Ovary (tissue), 9 donors: Measurements from ENCODE around the gene GAS2L2. TPM values are rescaled to one million over a fixed set of nuclear protein-coding genes. Genes with fewer than 3 reads are reported as not detected.

ENCODE experiments used
- DNase-seq, 5 donors: peaks; one replicate each; pipeline ENCODE4 v3.0.0-alpha.2; 2019 to 2020
- H3K27ac ChIP-seq, 2 donors: fragments of 200-600 bp; one replicate each; pipeline versions ENCODE4 v1.5.1 to v1.8.0; 2019 to 2022
- H3K27me3 ChIP-seq: fragments of 200-600 bp; one replicate; pipeline ENCODE4 v1.8.0; 2022
- H3K36me3 ChIP-seq: fragments of 200-600 bp; sonication (generic); one replicate; pipeline ENCODE4 v1.5.1; 2019
- H3K4me1 ChIP-seq: one replicate; pipeline ENCODE4 v1.8.1; 2013; ENCODE audit warnings: mild to moderate bottlenecking, moderate library complexity; ENCODE audit not compliant: insufficient read depth
- H3K4me3 ChIP-seq: fragments of 200-600 bp; sonication (generic); one replicate; pipeline ENCODE4 v1.5.1; 2017
- H3K9me3 ChIP-seq, 2 donors: fragments of 200-600 bp in 1 of 2; sonication (generic) in 1 of 2; one replicate each; pipeline versions ENCODE4 v1.5.1 to v1.8.1; 2013 to 2019; ENCODE audit warnings: mild to moderate bottlenecking in 1 of 2, moderate library complexity in 1 of 2
- EP300 ChIP-seq: sonication (generic); formaldehyde crosslinking; IDR thresholded peaks from one replicate; pipeline ENCODE4 v1.6.1; 2017; ENCODE audit warnings: antibody characterized with exemption
- POLR2A ChIP-seq: fragments of 450-650 bp; IDR thresholded peaks from one replicate; pipeline ENCODE4 v1.6.1; 2017; ENCODE audit warnings: antibody characterized with exemption, mild to moderate bottlenecking, moderate library complexity
- WGBS, 3 donors: extraction: QIAGEN DNeasy Blood & Tissue Kit in 1 of 3; methylation state at CpG; one replicate each; pipeline versions ENCODE4 v1.1.5 to v1.1.7; 2013 to 2017; 5-methylcytosine and 5-hydroxymethylcytosine counted together
- intact Hi-C, 4 donors: fragments of 100-400 bp; cut with DNase I; formaldehyde crosslinking; loops; one replicate each; pipeline versions ENCODE4 v1.11.0 to v1.15.1; 2022 to 2023
- polyA plus RNA-seq, 2 donors: library from polyadenylated mRNA; stranded (reverse); fragments of 200-250 nt in 1 of 2; fragments of 350-450 nt in 1 of 2; fragmentation: Illumina TruSeq in 1 of 2; extraction: RNeasy Lipid Tissue Mini Kit (QIAGEN cat#74804) in 1 of 2; gene quantifications; one replicate each; pipeline ENCODE4 v1.2.3, GENCODE V29; 2013 to 2014
- total RNA-seq, 7 donors: library from RNA; depleted of rRNA in 2 of 7; stranded (reverse); fragments of >200 nt in 2 of 7; fragmentation: NEBNext Ultra II Directional in 3 of 7; extraction: Animal tissue kit (Norgen Biotek cat#: 25700) in 3 of 7; gene quantifications; one replicate each; pipeline versions ENCODE4 v1.1.0 to v1.2.4, GENCODE V29; 2016 to 2023
- TF ChIP-seq, protein P1 (sequence below), 3 donors: fragments of 450-650 bp in 2 of 3; fragments of 200-600 bp in 1 of 3; IDR thresholded peaks; one replicate each; pipeline versions ENCODE4 v1.5.1 to v1.8.0; 2016 to 2022; ENCODE audit warnings: antibody characterized with exemption in 3 of 3, mild to moderate bottlenecking in 1 of 3
- donor health status: DM: no; HTN: no; CAD: no; lungs with moderate emphysema.
- donor health status: DM: no; HTN: no; CAD: no.
- donor health status: Bipolar disorder and iron deficiency.
- donor health status: DM: yes; HTN: yes; CAD: no.
- donor health status: DM: no; HTN: no; CAD: no.
- donor health status: DM: yes; HTN: yes; CAD: no.

GAS2L2 gene
- total and polyA plus RNA-seq, 9 donors: 0.02 to 9.0 (median 0.61) TPM; not detected in 3

GRCh38 chr17:35716173-35716572 lies 36.9 kb downstream of the GAS2L2 start:
- intact Hi-C loops: no loop called here
- no peak for DNase-seq
- no peak for TF ChIP-seq EP300
- no peak for TF ChIP-seq POLR2A
- TF ChIP-seq, protein P1, sequence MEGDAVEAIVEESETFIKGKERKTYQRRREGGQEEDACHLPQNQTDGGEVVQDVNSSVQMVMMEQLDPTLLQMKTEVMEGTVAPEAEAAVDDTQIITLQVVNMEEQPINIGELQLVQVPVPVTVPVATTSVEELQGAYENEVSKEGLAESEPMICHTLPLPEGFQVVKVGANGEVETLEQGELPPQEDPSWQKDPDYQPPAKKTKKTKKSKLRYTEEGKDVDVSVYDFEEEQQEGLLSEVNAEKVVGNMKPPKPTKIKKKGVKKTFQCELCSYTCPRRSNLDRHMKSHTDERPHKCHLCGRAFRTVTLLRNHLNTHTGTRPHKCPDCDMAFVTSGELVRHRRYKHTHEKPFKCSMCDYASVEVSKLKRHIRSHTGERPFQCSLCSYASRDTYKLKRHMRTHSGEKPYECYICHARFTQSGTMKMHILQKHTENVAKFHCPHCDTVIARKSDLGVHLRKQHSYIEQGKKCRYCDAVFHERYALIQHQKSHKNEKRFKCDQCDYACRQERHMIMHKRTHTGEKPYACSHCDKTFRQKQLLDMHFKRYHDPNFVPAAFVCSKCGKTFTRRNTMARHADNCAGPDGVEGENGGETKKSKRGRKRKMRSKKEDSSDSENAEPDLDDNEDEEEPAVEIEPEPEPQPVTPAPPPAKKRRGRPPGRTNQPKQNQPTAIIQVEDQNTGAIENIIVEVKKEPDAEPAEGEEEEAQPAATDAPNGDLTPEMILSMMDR (IDR thresholded peaks at IDR 0.05): no peak
- Histone ChIP-seq H3K4me3 (no peak overlapping the region), H3K9me3 (no peaks in the 10 kb centered on the region), H3K27ac (no peak overlapping the region), H3K27me3 (no peaks in the 10 kb centered on the region), H3K4me1 (peaks cover 11% of the 10 kb centered on the region), H3K36me3 (no peaks in the 10 kb centered on the region)
- 66 to 79% (median 76%) methylated on average over 3 of the region's 3 CpGs for WGBS, 3 donors

DNA sequence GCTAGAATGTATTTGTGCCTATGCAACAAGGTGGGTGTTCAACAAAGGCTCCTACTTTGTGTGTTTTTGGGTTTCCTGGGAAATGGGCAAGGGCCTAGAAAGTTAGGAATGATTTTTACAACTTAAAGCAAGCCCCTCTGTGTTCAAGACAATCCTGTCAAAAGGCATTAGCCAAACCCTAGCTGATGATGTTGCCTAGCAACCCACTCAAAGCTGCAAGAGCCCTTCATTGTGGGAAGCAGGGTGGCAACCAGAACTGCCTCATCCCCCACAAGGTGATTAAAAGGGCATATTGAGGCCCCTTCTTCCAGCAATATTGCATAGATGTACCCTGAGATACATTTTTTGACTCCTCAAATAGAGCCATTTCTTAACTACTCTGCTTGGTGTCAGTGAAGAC lies 37.6 kb downstream of the GAS2L2 start:
- H3K9me3 ChIP-seq: no peaks in the 10 kb centered on the region
- intact Hi-C loops: no loop called here
- peaks cover 11% of the 10 kb centered on the region for H3K4me1 ChIP-seq
- no peaks in the 10 kb centered on the region for H3K27me3 ChIP-seq
- TF ChIP-seq EP300: no peak
- TF ChIP-seq POLR2A: no peak
- TF ChIP-seq, protein P1 (IDR thresholded peaks at IDR 0.05): no peak
- H3K36me3 ChIP-seq: no peaks in the 10 kb centered on the region
- H3K4me3 ChIP-seq: no peak overlapping the region
- no peak for DNase-seq
- no peak overlapping the region for H3K27ac ChIP-seq

- H3K9me3 ChIP-seq: no peaks in the 10 kb centered on the region
- H3K4me1 ChIP-seq: peaks cover 11% of the 10 kb centered on the region
- no peaks in the 10 kb centered on the region for H3K36me3 ChIP-seq
- no peak for DNase-seq
- intact Hi-C loops: no loop called here
- H3K27me3 ChIP-seq: no peaks in the 10 kb centered on the region
- no peak overlapping the region for H3K4me3 ChIP-seq
- H3K27ac ChIP-seq: no peak overlapping the region
- TF ChIP-seq POLR2A: no peak
- TF ChIP-seq EP300: no peak
- TF ChIP-seq, protein P1 (IDR thresholded peaks at IDR 0.05): no peak
- WGBS, 3 donors: 86 to 89% (median 87%) methylated on average over 2 of the region's 2 CpGs
Measured at GRCh38 chr17:35714988-35715387, 38.1 kb downstream of the GAS2L2 start.

DNA sequence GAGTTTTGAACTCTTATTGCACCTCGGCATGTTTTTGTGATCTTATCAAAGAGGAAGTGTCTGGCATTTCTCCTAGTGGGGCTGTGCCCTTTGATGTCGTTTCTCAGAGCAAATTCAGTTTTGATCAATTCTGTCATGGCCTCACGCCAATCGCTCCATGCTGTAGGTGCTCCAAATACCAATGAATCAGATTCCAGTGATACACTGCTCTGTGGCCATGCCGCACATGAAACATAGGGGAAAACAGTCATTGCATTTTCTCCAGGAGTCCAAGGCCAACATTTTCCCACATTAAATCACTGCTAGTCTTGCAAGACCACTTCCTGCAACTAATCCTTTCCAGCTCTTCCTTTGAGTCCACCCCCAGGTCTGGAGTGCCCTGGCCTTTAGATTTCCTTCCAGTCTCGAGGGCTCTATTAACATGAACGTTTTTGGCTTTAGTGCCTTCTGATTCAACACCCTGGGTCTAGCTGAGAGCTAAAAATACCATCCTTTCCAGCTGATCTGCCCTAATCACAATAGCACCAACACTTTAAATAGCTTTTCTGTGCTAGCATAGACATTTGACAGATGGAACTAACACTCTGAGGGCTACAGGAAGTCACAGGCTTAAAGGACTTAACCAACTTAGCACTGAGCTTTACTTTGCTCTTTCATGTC lies 39.8 kb downstream of the GAS2L2 start:
- 19 to 21% (median 20%) methylated on average over 7 of the region's 7 CpGs for WGBS, 3 donors
- Histone ChIP-seq H3K9me3 (no peaks in the 10 kb centered on the region), H3K27me3 (no peaks in the 10 kb centered on the region), H3K36me3 (no peaks in the 10 kb centered on the region), H3K4me1 (peaks cover 9% of the 10 kb centered on the region), H3K4me3 (no peak overlapping the region), H3K27ac (peak overlapping the region in 1 of 2 donors; percentile 3)
- peak in 1 of 5 donors; percentile 36 for DNase-seq
- TF ChIP-seq, protein P1 (IDR thresholded peaks at IDR 0.05): no peak
- TF ChIP-seq POLR2A: no peak
- no peak for TF ChIP-seq EP300
- intact Hi-C loops: no loop called here
